ENCODE data around the gene CHID1. TPM values are rescaled to one million over a fixed set of nuclear protein-coding genes. Genes with fewer than 3 reads are reported as not detected.

CHID1 gene
- total and polyA plus RNA-seq, 2 of the 4 experiments (the other 2 are of a cell fraction), result 34.2 to 121 TPM

- Histone ChIP-seq H3K4me2 (ENCODE audit: low read depth, low read length) (no peak overlapping the region), H4K20me1 (ENCODE audit: insufficient read depth, low read length) (no peaks in the 10 kb centered on the region), H2BK120ac (ENCODE audit: low read depth, low read length) (no peak overlapping the region), H3K18ac (ENCODE audit: low read depth, low read length) (no peak overlapping the region), H4K91ac (ENCODE audit: insufficient read depth, low read depth, low read length) (no peak overlapping the region), H3K36me3 (ENCODE audit: control insufficient read depth, insufficient read depth, low read length) (peaks cover 32% of the 10 kb centered on the region), H2BK20ac (ENCODE audit: low read depth, low read length) (no peak overlapping the region), H3K4me1 (ENCODE audit: control insufficient read depth, insufficient read depth, low read length) (no peaks in the 10 kb centered on the region), H3K56ac (ENCODE audit: extremely low read depth, insufficient read depth, low read length) (no peak overlapping the region), H3K9ac (ENCODE audit: low read depth, low read length) (no peak overlapping the region), H3K4me3 (ENCODE audit: insufficient read depth, low read depth, low read length) (no peak overlapping the region), H4K8ac (ENCODE audit: low read depth in 2 of 2, low read length in 2 of 2) (no peak overlapping the region), H3K79me1 (ENCODE audit: low read depth in 1 of 2, low read length in 2 of 2) (no peaks in the 10 kb centered on the region), H2AK9ac (replicated peaks; ENCODE audit: low read depth, low read length, poor library complexity) (peak overlapping the region; percentile 70), H3K23ac (ENCODE audit: low read depth, low read length) (no peak overlapping the region), H3K9me1 (ENCODE audit: insufficient read depth, low read length) (no peaks in the 10 kb centered on the region), H2BK5ac (ENCODE audit: low read depth, low read length, poor library complexity, severe bottlenecking) (no peak overlapping the region), H3K14ac (replicated peaks; ENCODE audit: low read depth, low read length) (no peak overlapping the region), H2AFZ (replicated peaks; ENCODE audit: low read length, poor library complexity) (no peak overlapping the region), H4K5ac (ENCODE audit: low read depth, low read length) (no peak overlapping the region), H3K27me3 (ENCODE audit: control insufficient read depth, insufficient read depth, low read length) (no peaks in the 10 kb centered on the region), H2AK5ac (ENCODE audit: low read depth, low read length) (no peak overlapping the region), H2BK15ac (ENCODE audit: low read depth, low read length) (no peak overlapping the region), H3K9me3 (ENCODE audit: control insufficient read depth, insufficient read depth, low read length) (no peaks in the 10 kb centered on the region), H3K27ac (ENCODE audit: insufficient read depth, low read length) (no peak overlapping the region), H3K4ac (ENCODE audit: low read depth, low read length) (no peak overlapping the region)
- in situ Hi-C loops (cut with MboI; ENCODE audit: low sequenced_read_pairs), result no loop called here
- TF ChIP-seq RAD21 (IDR thresholded peaks at IDR 0.05; ENCODE audit: low read length), result no peak
- TF ChIP-seq CTCF (conservative IDR thresholded peaks at IDR 0.05; ENCODE audit: low read depth, low read length), result no peak
- TF ChIP-seq, protein P1, sequence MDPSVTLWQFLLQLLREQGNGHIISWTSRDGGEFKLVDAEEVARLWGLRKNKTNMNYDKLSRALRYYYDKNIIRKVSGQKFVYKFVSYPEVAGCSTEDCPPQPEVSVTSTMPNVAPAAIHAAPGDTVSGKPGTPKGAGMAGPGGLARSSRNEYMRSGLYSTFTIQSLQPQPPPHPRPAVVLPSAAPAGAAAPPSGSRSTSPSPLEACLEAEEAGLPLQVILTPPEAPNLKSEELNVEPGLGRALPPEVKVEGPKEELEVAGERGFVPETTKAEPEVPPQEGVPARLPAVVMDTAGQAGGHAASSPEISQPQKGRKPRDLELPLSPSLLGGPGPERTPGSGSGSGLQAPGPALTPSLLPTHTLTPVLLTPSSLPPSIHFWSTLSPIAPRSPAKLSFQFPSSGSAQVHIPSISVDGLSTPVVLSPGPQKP (IDR thresholded peaks at IDR 0.05; ENCODE audit: borderline replicate concordance, low read depth, low read length), result no peak
- no peak for TF ChIP-seq NFE2L2 (IDR thresholded peaks at IDR 0.05; ENCODE audit: low read depth, low read length)
- TF ChIP-seq MXI1 (IDR thresholded peaks at IDR 0.05; ENCODE audit: borderline replicate concordance, low read depth, low read length), result no peak
- no peak for TF ChIP-seq CHD1 (IDR thresholded peaks at IDR 0.05; ENCODE audit: low read depth, low read length)
- TF ChIP-seq RCOR1 (IDR thresholded peaks at IDR 0.05; ENCODE audit: insufficient replicate concordance, low read length), result no peak
- no peak for TF ChIP-seq BHLHE40 (IDR thresholded peaks at IDR 0.05; ENCODE audit: low read depth, low read length)
- no peak for TF ChIP-seq RFX5 (IDR thresholded peaks at IDR 0.05; ENCODE audit: low read depth, low read length)
- TF ChIP-seq MAFK (IDR thresholded peaks at IDR 0.05; ENCODE audit: low read depth, low read length), result no peak
- TF ChIP-seq SMC3 (IDR thresholded peaks at IDR 0.05; ENCODE audit: low read depth, low read length), result no peak
- TF ChIP-seq CEBPB (IDR thresholded peaks at IDR 0.05; ENCODE audit: low read depth, low read length), result no peak
- TF ChIP-seq POLR2A (IDR thresholded peaks at IDR 0.05; ENCODE audit: low read depth, low read length), result no peak
- no peak for TF ChIP-seq FOS (IDR thresholded peaks at IDR 0.05; ENCODE audit: low read depth, low read length)
- TF ChIP-seq, protein P2, sequence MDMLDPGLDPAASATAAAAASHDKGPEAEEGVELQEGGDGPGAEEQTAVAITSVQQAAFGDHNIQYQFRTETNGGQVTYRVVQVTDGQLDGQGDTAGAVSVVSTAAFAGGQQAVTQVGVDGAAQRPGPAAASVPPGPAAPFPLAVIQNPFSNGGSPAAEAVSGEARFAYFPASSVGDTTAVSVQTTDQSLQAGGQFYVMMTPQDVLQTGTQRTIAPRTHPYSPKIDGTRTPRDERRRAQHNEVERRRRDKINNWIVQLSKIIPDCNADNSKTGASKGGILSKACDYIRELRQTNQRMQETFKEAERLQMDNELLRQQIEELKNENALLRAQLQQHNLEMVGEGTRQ (IDR thresholded peaks at IDR 0.05; ENCODE audit: low read depth, low read length), result no peak
- no peak for TF ChIP-seq MAZ (IDR thresholded peaks at IDR 0.05; ENCODE audit: borderline replicate concordance, low read depth, low read length)
- ATAC-seq (ENCODE audit: low read depth) (no peak), DNase-seq (no peak)
- WGBS, 2 experiments (ENCODE audit: extremely low coverage in 2 of 2, insufficient read length in 1 of 2), result 87% methylated on average over 7 of the region's 10 CpGs; no CpG with 5 or more reads in 1 of the 2 experiments
- BruUV-seq (replicated peaks), result no TSS peak
- CTCF ChIA-PET, result no interaction called here
- intact Hi-C loops (cut with micrococcal nuclease), result no loop called here
- POLR2A ChIA-PET (ENCODE audit: unreplicated experiment), result no interaction called here
- dilution Hi-C loops (cut with HindIII; ENCODE audit: low sequenced_read_pairs, unreplicated experiment), result no loop called here
Observed at GRCh38 chr11:883527-883926, 27.1 kb downstream of the CHID1 start.
